ENCODE data around the gene HSD3B1.

- TF ChIP-seq, protein P1, sequence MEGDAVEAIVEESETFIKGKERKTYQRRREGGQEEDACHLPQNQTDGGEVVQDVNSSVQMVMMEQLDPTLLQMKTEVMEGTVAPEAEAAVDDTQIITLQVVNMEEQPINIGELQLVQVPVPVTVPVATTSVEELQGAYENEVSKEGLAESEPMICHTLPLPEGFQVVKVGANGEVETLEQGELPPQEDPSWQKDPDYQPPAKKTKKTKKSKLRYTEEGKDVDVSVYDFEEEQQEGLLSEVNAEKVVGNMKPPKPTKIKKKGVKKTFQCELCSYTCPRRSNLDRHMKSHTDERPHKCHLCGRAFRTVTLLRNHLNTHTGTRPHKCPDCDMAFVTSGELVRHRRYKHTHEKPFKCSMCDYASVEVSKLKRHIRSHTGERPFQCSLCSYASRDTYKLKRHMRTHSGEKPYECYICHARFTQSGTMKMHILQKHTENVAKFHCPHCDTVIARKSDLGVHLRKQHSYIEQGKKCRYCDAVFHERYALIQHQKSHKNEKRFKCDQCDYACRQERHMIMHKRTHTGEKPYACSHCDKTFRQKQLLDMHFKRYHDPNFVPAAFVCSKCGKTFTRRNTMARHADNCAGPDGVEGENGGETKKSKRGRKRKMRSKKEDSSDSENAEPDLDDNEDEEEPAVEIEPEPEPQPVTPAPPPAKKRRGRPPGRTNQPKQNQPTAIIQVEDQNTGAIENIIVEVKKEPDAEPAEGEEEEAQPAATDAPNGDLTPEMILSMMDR (IDR thresholded peaks at IDR 0.05): no peak
- TF ChIP-seq POLR2A (IDR thresholded peaks at IDR 0.05): no peak
Observed at GRCh38 chr1:119510046-119510445, 3.0 kb downstream of the HSD3B1 start.

All from body of pancreas (tissue), 4 donors.